GM23338 (cell line): ENCODE data around the gene TMEM255B. TPM values are rescaled to one million over a fixed set of nuclear protein-coding genes. Genes with fewer than 3 reads are reported as not detected.

ENCODE experiments used
- ATAC-seq: fragments of 200-7000 bp; cut with Tn5 transposase; 3 replicates; pipeline ENCODE4 v1.9.1; 2020
- DNase-seq: peaks from one replicate; pipeline ENCODE4 v3.0.0-alpha.2; 2015; ENCODE audit warnings: low spot score
- H2AFZ ChIP-seq: fragments of 200-600 bp; sonication (generic); 2 replicates; pipeline ENCODE4 v1.8.0; 2016; ENCODE audit warnings: antibody characterized with exemption, mild to moderate bottlenecking, moderate library complexity
- H3F3A ChIP-seq: fragments of 200-600 bp; sonication (generic); replicated peaks from 2 replicates; pipeline ENCODE4 v1.8.0; 2017; ENCODE audit warnings: antibody characterized with exemption, mixed run types, low read depth
- H3K27ac ChIP-seq: fragments of 200-600 bp; sonication (generic); 2 replicates; pipeline ENCODE4 v1.6.1; 2016; ENCODE audit warnings: low read depth
- H3K27me3 ChIP-seq: fragments of 200-600 bp; sonication (generic); 2 replicates; pipeline ENCODE4 v1.8.0; 2016; ENCODE audit warnings: mild to moderate bottlenecking, mixed run types, moderate library complexity; ENCODE audit not compliant: insufficient read depth
- H3K36me3 ChIP-seq: fragments of 200-600 bp; sonication (generic); 2 replicates; pipeline ENCODE4 v1.8.0; 2016; ENCODE audit warnings: mild to moderate bottlenecking; ENCODE audit not compliant: insufficient read depth
- H3K4me1 ChIP-seq: fragments of 200-600 bp; sonication (generic); 2 replicates; pipeline ENCODE4 v1.8.0; 2016; ENCODE audit warnings: mild to moderate bottlenecking, moderate library complexity; ENCODE audit not compliant: insufficient read depth
- H3K4me2 ChIP-seq: fragments of 200-600 bp; sonication (generic); 2 replicates; pipeline ENCODE4 v1.7.1; 2017; ENCODE audit warnings: mixed run types
- H3K4me3 ChIP-seq: fragments of 200-600 bp; sonication (generic); 2 replicates; pipeline ENCODE4 v1.6.1; 2016; ENCODE audit warnings: mixed run types
- H3K79me2 ChIP-seq: fragments of 200-600 bp; sonication (generic); replicated peaks from 2 replicates; pipeline ENCODE4 v1.8.0; 2017; ENCODE audit warnings: mild to moderate bottlenecking; ENCODE audit not compliant: insufficient read depth
- H3K9me2 ChIP-seq: fragments of 200-600 bp; sonication (generic); 2 replicates; pipeline ENCODE4 v1.8.0; 2017; ENCODE audit not compliant: insufficient read depth
- H4K20me1 ChIP-seq: fragments of 200-600 bp; sonication (generic); replicated peaks from 2 replicates; pipeline ENCODE4 v1.8.0; 2017; ENCODE audit warnings: mild to moderate bottlenecking; ENCODE audit not compliant: insufficient read depth
- H3K27ac Mint-ChIP-seq: 2 replicates; pipeline ENCODE4 v1.8.0; 2020; ENCODE audit warnings: inconsistent platforms, mild to moderate bottlenecking, moderate library complexity, mixed read lengths
- H3K27me3 Mint-ChIP-seq: 3 replicates; pipeline ENCODE4 v1.8.0; 2022; ENCODE audit warnings: low read depth, mild to moderate bottlenecking, moderate library complexity, mixed read lengths, inconsistent platforms; ENCODE audit not compliant: insufficient read depth, poor library complexity
- H3K36me3 Mint-ChIP-seq: 3 replicates; pipeline ENCODE4 v1.8.0; 2021; ENCODE audit warnings: low read depth, mild to moderate bottlenecking, inconsistent platforms, moderate library complexity, mixed read lengths
- H3K4me1 Mint-ChIP-seq: 3 replicates; pipeline ENCODE4 v1.8.0; 2020; ENCODE audit warnings: mild to moderate bottlenecking, inconsistent platforms, mixed read lengths
- H3K4me3 Mint-ChIP-seq: 3 replicates; pipeline ENCODE4 v1.8.0; 2021; ENCODE audit warnings: moderate library complexity, mild to moderate bottlenecking, inconsistent platforms, mixed read lengths
- H3K9me3 Mint-ChIP-seq: 3 replicates; pipeline ENCODE4 v1.8.0; 2020; ENCODE audit warnings: moderate library complexity, mild to moderate bottlenecking, inconsistent platforms, mixed read lengths
- CTCF ChIP-seq, 2 experiments: fragments of 200-600 bp in 1 of 2; sonication (generic) in 1 of 2; conservative IDR thresholded peaks; 2 replicates each; pipeline versions ENCODE4 v1.5.1 to v1.6.1; 2016 to 2017; ENCODE audit warnings: antibody characterized with exemption in 2 of 2, low read depth in 2 of 2, mild to moderate bottlenecking in 2 of 2, moderate library complexity in 1 of 2
- EZH2 ChIP-seq: fragments of 200-600 bp; sonication (generic); IDR thresholded peaks from one replicate; pipeline ENCODE4 v1.8.0; 2017; ENCODE audit warnings: antibody characterized with exemption, mild to moderate bottlenecking, low read depth; ENCODE audit not compliant: unreplicated experiment
- EZH2phosphoT487 ChIP-seq: fragments of 200-600 bp; sonication (generic); IDR thresholded peaks from one replicate; pipeline ENCODE4 v1.8.1; 2018; ENCODE audit warnings: antibody characterized with exemption; ENCODE audit not compliant: unreplicated experiment
- NANOG ChIP-seq: IDR thresholded peaks from 2 replicates; pipeline ENCODE4 v1.6.1; 2016; ENCODE audit warnings: antibody characterized with exemption, borderline replicate concordance
- POLR2AphosphoS5 ChIP-seq: IDR thresholded peaks from 2 replicates; pipeline ENCODE4 v1.6.1; 2016; ENCODE audit warnings: antibody characterized with exemption, low read depth
- polyA plus RNA-seq: library from polyadenylated mRNA; unstranded; fragments of >200 nt; fragmentation: Nextera tagmentation; extraction: Ambion mirVana; gene quantifications from 2 replicates; pipeline ENCODE4 v1.2.1, GENCODE V29; 2016
- total RNA-seq: library from RNA; depleted of rRNA; stranded (reverse); fragments of >200 nt; shearing (Covaris generic); gene quantifications from 2 replicates; pipeline ENCODE4 v1.2.3, GENCODE V29; 2014

Gene TMEM255B
- total and polyA plus RNA-seq, 2 experiments from 2014 or later = 0.69 to 4.4 TPM

- Histone ChIP-seq H3K4me1 (no peaks in the 10 kb centered on the region), H3K27me3 (no peaks in the 10 kb centered on the region), H3K9me2 (peaks cover 4% of the 10 kb centered on the region; the same call in 1 of the 2 replicates), H3F3A (peaks cover 25% of the 10 kb centered on the region), H3K36me3 (no peaks in the 10 kb centered on the region), H3K4me3 (no peak overlapping the region), H4K20me1 (no peaks in the 10 kb centered on the region), H2AFZ (no peak overlapping the region), H3K4me2 (no peak overlapping the region), H3K27ac (no peak overlapping the region), H3K79me2 (no peaks in the 10 kb centered on the region)
- no peak for DNase-seq
- Mint-ChIP-seq H3K27ac (peak overlapping the region; percentile 70), H3K4me1 (peaks cover 15% of the 10 kb centered on the region), H3K4me3 (no peak overlapping the region), H3K27me3 (peaks cover 17% of the 10 kb centered on the region), H3K9me3 (peaks cover 14% of the 10 kb centered on the region), H3K36me3 (peaks cover 11% of the 10 kb centered on the region; the same call in 2 of the 3 replicates)
- ATAC-seq = peak; percentile 11; the same call in 1 of the 3 replicates
- no peak for TF ChIP-seq CTCF (conservative IDR thresholded peaks at IDR 0.05; ENCODE audit: low read depth in 2 of 2)
- TF ChIP-seq EZH2 = no peak
These were observed 12.4 kb upstream of the TMEM255B start for GRCh38 chr13:113746671-113747070.

- Mint-ChIP-seq H3K4me1 (peaks cover 8% of the 10 kb centered on the region; the same call in 2 of the 3 replicates), H3K4me3 (no peak overlapping the region), H3K27ac (no peak overlapping the region), H3K36me3 (peaks cover 11% of the 10 kb centered on the region; the same call in 2 of the 3 replicates), H3K9me3 (peaks cover 14% of the 10 kb centered on the region), H3K27me3 (peaks cover 17% of the 10 kb centered on the region)
- Histone ChIP-seq H3K36me3 (no peaks in the 10 kb centered on the region), H3K9me2 (peaks cover 4% of the 10 kb centered on the region; the same call in 1 of the 2 replicates), H3K27me3 (no peaks in the 10 kb centered on the region), H3K79me2 (no peaks in the 10 kb centered on the region), H3K27ac (no peak overlapping the region), H3K4me2 (no peak overlapping the region), H4K20me1 (no peaks in the 10 kb centered on the region), H3F3A (peaks cover 25% of the 10 kb centered on the region), H3K4me1 (no peaks in the 10 kb centered on the region), H2AFZ (no peak overlapping the region), H3K4me3 (no peak overlapping the region)
- DNase-seq (no peak), ATAC-seq (no peak)
- TF ChIP-seq EZH2phosphoT487 (no peak), NANOG (no peak), POLR2AphosphoS5 (no peak), CTCF (conservative IDR thresholded peaks at IDR 0.05; ENCODE audit: low read depth in 2 of 2) (no peak)
These were observed 11.7 kb upstream of the TMEM255B start for GRCh38 chr13:113747291-113747833.
